Measurements from ENCODE around the gene MLX.

- TF ChIP-seq TAF1 (IDR thresholded peaks at IDR 0.05; ENCODE audit: borderline replicate concordance, insufficient read depth, low read length) (no peak), SIN3A (IDR thresholded peaks at IDR 0.05; ENCODE audit: borderline replicate concordance, insufficient read depth, low read length) (no peak)
- TF ChIP-seq, protein P1, sequence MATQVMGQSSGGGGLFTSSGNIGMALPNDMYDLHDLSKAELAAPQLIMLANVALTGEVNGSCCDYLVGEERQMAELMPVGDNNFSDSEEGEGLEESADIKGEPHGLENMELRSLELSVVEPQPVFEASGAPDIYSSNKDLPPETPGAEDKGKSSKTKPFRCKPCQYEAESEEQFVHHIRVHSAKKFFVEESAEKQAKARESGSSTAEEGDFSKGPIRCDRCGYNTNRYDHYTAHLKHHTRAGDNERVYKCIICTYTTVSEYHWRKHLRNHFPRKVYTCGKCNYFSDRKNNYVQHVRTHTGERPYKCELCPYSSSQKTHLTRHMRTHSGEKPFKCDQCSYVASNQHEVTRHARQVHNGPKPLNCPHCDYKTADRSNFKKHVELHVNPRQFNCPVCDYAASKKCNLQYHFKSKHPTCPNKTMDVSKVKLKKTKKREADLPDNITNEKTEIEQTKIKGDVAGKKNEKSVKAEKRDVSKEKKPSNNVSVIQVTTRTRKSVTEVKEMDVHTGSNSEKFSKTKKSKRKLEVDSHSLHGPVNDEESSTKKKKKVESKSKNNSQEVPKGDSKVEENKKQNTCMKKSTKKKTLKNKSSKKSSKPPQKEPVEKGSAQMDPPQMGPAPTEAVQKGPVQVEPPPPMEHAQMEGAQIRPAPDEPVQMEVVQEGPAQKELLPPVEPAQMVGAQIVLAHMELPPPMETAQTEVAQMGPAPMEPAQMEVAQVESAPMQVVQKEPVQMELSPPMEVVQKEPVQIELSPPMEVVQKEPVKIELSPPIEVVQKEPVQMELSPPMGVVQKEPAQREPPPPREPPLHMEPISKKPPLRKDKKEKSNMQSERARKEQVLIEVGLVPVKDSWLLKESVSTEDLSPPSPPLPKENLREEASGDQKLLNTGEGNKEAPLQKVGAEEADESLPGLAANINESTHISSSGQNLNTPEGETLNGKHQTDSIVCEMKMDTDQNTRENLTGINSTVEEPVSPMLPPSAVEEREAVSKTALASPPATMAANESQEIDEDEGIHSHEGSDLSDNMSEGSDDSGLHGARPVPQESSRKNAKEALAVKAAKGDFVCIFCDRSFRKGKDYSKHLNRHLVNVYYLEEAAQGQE (IDR thresholded peaks at IDR 0.05; ENCODE audit: insufficient read depth in 1 of 2, low read depth in 2 of 2, low read length in 2 of 2), result no peak
Observed at GRCh38 chr17:42547001-42547461, 19.9 kb upstream of the MLX start.

Measured in PFSK-1 (cell line).